Iris pigment epithelial cell (primary cell): ENCODE results near the gene CYTH1.

Source experiments
- DNase-seq: peaks from one replicate; pipeline ENCODE4 v3.0.0-alpha.2; 2011; ENCODE audit warnings: low read depth

The CYTH1 gene

GRCh38 chr17:78669256-78669974 is 112.7 kb downstream of the CYTH1 start:
- DNase-seq: no peak

GRCh38 chr17:78668847-78669246 is 113.2 kb downstream of the CYTH1 start:
- DNase-seq: no peak

- DNase-seq: no peak
Observed at GRCh38 chr17:78667741-78668640, 114.1 kb downstream of the CYTH1 start.

DNA sequence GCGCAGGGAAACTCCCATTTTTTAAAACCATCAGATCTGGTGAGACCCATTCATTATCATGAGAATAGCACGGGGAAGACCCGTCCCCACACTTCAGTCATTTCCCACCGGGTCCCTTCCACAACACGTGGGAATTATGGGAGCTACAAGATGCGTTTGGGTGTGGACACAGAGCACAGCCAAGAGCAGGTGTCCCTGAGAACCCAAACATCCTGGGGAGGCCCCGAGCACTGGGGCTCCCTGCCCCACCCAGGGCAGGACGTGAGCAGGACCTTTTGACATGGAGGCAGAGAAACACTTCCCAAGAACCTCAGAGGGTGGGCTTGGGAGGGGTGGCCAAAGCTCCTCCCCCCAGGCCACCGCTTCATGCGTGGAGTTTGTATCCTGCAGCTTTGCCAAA is 115.0 kb downstream of the CYTH1 start:
- DNase-seq: no peak

DNA sequence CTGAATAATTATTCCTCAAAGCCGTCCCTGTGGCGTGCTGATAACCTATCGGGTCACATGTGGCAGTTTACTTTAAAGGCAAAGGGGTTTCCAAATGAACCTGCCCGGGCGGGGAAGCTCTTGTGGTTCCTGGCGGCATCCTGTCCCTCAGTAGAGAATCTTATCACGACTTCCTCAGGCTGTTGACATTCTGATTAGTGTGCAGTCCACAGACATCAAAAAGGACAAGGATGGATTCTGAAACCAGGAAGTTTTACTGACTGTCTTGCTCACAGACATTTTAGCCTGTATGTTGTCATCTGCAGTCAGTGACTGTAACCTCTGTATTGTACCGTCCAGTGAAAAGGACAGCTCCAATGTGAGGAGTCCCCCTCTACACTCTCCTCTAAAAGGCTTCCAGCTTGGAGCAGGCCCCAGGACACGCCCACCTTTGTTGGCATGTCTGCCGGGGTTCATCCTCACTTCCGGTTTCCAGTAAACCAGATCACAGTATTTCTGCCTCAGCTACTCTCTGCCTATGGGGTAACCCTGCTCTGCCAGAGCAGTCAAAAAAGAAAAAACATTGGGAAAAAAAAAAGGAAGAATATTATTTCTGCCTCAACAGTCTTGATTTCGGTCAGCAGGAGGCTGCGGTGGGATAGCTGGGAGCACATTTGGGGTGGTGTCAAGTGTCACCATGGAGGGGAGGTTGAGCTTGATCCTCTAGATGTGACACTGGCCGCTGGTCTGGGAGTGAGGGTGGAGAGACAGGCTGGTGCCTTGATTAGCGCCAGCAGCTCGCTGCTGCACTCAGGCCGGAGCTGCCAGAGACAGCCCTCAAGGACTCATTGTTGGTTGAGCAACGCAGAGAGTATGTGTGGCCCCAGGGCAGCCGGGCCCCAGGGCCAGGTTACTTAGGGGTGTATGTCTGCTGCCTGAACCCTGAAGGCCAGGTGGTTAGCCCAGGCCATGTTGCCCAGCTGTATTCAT is 115.8 kb downstream of the CYTH1 start:
- no peak for DNase-seq

- DNase-seq: no peak
Observed at GRCh38 chr17:78665387-78665951, 116.6 kb downstream of the CYTH1 start.

GRCh38 chr17:78664476-78665386 is 117.3 kb downstream of the CYTH1 start:
- DNase-seq: peak; percentile 53

DNA sequence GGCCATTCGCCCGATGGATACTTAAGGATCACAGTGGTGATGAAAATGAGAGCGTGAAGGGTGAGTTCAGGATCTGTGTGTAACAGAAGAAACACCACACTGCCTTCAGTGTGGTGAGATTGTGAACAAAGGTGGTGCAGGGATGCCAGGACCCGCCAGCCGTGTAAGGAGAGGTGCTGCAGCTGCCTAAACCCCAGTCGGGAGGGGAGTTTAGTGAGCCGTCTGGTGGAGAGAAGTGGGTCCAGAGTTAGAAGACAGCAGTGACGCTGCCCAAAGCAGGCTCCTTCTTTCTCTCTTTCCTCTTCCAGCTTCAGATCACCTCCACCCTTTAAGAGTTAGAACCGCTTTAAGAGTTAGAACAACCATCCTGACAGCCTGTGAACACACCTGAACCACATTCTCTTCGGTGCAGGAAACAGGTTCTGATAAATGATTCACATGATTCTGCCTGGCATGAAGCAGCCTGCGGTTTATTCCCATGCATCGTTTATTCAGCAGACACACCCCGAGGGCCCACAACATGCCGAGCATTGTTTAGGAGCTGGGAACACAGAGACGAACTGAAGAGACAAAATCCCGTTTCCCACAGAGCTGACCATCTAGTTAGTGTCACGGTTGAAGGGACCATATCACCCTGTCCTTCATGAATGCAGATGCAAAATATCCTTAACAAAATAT is 120.8 kb downstream of the CYTH1 start:
- no peak for DNase-seq

- no peak for DNase-seq
Observed at GRCh38 chr17:78659546-78659945, 122.5 kb downstream of the CYTH1 start.

- DNase-seq: no peak
Observed at GRCh38 chr17:78658281-78658785, 123.7 kb downstream of the CYTH1 start.

GRCh38 chr17:78655251-78655940 is 126.7 kb downstream of the CYTH1 start:
- no peak for DNase-seq

DNA sequence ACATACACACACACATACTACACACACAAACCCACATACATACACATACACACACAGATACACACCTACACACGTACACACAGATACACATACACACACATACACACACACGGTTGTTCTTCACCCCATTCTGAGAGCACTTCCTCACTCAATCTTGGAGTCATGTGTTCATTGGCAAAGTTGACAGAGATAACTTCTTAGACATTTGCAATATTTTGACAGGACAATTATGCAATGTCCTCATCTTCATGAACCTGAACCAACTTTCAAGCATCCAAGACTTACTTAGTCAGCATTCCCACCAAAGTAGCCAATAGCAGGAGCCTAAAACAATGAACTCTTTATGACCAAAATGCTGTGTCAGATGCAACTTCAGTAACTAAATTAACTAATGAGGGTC is 127.7 kb downstream of the CYTH1 start:
- DNase-seq: no peak

DNA sequence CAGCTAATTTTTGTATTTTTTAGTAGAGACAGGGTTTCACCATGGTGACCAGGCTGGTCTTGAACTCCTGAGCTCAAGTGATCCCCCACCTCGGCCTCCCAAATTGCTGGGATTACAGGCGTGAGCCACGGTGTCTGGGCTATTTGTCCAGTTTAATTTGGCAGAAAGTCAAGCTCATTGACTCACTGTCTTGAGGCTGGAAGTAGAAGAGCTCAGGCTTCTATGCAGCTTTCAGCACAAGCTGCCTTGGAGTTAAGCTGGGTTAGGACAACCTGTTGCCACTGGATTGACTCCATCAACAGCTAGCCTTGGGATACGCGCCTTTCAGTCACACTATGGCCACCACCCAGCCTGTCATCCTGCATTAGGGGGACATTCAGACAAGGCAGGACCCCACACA is 128.7 kb downstream of the CYTH1 start:
- DNase-seq: peak; percentile 83

GRCh38 chr17:78652913-78653312 is 129.2 kb downstream of the CYTH1 start:
- no peak for DNase-seq

DNA sequence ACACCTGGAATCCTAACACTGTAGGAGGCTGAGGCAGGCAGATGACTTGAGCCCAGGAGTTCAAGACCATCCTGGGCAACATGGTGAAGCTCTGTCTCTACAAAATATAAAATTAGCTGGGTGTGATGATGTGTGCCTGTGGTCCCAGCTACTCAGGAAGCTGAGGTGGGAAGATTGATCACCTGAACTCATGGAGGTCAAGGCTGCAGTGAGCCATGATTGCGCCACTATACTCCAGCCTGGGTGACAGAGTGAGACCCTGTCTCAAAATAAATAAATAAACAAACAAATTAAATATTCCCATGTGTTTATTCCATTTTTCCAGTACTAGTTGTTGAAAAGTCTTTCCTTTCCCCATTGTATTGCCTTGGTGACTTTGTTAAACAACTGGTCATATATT is 130.0 kb downstream of the CYTH1 start:
- DNase-seq: no peak

DNA sequence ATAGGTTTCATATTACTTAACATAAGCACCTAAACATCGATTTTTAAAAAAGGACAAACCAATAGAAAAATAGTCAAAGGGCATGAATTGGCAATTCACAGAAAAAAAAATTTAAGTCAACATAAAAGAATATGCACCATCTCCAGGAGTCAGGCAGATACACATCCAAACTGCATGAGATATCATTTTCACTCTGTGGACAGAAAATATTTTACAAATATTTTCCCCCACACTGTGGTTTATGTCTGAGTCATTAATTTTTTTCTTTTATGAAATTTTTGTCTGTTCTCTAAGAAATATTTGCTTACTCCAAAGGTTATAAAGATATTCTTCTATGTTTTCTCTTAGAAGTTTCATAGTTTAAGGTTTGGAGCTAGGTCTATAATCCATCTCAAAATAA is 130.5 kb downstream of the CYTH1 start:
- peak; percentile 55 for DNase-seq

GRCh38 chr17:78650093-78650715 is 131.9 kb downstream of the CYTH1 start:
- DNase-seq: no peak

- no peak for DNase-seq
Observed at GRCh38 chr17:78648293-78648692, 133.8 kb downstream of the CYTH1 start.

DNA sequence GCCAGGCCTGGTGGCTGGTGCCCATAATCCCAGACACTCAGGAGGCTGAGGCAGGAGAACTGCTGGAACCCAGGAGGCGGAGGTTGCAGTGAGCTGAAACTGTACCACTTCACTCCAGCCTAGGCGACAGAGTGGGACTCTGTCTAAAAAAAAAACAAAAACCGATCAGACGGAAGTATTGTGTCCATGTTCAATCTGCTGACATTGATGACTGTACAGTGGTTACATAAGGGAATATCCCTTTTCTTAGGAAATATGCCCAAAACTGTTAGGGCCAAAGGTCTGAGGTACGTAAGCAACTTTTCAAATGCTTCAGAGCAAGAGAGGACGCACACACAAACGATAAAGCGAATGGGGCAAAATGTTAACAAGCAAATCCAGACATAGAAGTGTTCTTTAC is 135.0 kb downstream of the CYTH1 start:
- no peak for DNase-seq
